ENCODE measurements around the gene NKD2. TPM values are rescaled to one million over a fixed set of nuclear protein-coding genes. Genes with fewer than 3 reads are reported as not detected.
A peak's percentile ranks its signal among the peaks of the same experiment; 100 is the strongest.

NKD2 gene
- total RNA-seq, 1 experiment from 2014 or later: 12.8 TPM

DNA sequence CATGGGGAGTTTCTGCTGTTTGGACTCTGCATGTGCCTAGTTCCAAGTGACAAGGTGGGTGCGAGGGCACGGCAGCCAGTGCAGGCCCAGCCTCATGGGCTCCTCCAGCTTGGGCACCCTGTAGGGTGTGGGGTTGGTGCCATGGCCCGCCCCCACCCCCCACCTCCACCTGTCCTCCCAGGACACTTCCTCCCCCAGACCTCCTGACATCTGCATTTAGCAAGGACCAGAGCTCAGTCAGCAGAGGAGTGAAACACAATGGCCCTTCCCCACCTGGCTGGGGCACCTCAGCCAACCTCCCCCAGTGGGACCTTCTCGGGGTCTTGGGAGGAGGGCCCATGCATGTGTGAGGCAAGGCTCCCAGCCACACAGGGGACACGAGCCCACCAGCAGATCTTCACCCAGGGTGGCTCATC lies 1.9 kb upstream of the NKD2 start:
- TF ChIP-seq E2F1 (CRISPR knock-in tag; IDR thresholded peaks at IDR 0.05) (no peak), JAZF1 (CRISPR knock-in tag; IDR thresholded peaks at IDR 0.05) (no peak), CREM (CRISPR knock-in tag; IDR thresholded peaks at IDR 0.05) (no peak), ARID4B (CRISPR knock-in tag; IDR thresholded peaks at IDR 0.05; ENCODE audit: borderline replicate concordance) (no peak), MXD4 (CRISPR knock-in tag; IDR thresholded peaks at IDR 0.05; ENCODE audit: borderline replicate concordance) (no peak), MYBL2 (CRISPR knock-in tag; IDR thresholded peaks at IDR 0.05) (no peak)
- H3K4me3 Mint-ChIP-seq: no peak overlapping the region
- ChIA-PET POLR2A (no interaction called here), CTCF (interaction anchor here (0.6 to 3.1 kb wide), 14 partner anchors 8 to 406 kb away, joined by 3 to 26 read pairs (median 4); no protein-coding TSS in a partner anchor)
- ATAC-seq (no peak), DNase-seq (ENCODE audit: low spot score) (peak; percentile 7)
- H3K27ac Mint-ChIP-seq: no peak overlapping the region
- peaks cover 66% of the 10 kb centered on the region for H3K27me3 Mint-ChIP-seq (ENCODE audit: low read depth)
- H3K9me3 Mint-ChIP-seq: no peaks in the 10 kb centered on the region
- H3K36me3 Mint-ChIP-seq: no peaks in the 10 kb centered on the region
- peaks cover 30% of the 10 kb centered on the region for H3K4me1 Mint-ChIP-seq

DNA sequence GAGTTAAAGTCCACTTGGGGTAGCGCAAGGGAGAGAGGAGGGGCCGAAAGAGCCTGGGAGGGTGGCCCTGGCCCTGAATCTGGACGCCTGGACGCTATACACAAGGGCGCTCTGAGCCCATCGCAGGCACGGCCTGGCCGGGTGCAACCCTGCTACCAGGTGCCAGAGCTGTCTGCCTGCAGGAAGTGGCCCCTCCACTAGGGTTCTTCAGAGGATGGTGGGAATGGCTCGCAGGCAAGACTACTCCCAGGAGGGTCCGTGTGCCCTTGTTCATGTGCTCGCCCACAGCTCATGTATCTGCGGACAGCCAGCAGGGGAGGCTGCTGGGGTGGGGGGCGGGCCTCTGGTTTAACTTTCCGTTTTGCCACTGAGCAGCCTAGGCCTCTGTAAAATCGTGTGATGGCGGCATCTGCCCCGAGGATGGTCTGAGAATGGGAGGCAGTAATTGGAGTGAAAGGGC lies 1.4 kb upstream of the NKD2 start:
- Mint-ChIP-seq H3K4me1 (peaks cover 30% of the 10 kb centered on the region), H3K27ac (no peak overlapping the region), H3K9me3 (no peaks in the 10 kb centered on the region), H3K4me3 (peak overlapping the region; percentile 54), H3K27me3 (ENCODE audit: low read depth) (peaks cover 66% of the 10 kb centered on the region), H3K36me3 (no peaks in the 10 kb centered on the region)
- ATAC-seq: no peak
- TF ChIP-seq, protein P1, sequence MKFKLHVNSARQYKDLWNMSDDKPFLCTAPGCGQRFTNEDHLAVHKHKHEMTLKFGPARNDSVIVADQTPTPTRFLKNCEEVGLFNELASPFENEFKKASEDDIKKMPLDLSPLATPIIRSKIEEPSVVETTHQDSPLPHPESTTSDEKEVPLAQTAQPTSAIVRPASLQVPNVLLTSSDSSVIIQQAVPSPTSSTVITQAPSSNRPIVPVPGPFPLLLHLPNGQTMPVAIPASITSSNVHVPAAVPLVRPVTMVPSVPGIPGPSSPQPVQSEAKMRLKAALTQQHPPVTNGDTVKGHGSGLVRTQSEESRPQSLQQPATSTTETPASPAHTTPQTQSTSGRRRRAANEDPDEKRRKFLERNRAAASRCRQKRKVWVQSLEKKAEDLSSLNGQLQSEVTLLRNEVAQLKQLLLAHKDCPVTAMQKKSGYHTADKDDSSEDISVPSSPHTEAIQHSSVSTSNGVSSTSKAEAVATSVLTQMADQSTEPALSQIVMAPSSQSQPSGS (CRISPR knock-in tag; IDR thresholded peaks at IDR 0.05; ENCODE audit: borderline replicate concordance, low read depth): no peak
- TF ChIP-seq ETV6 (CRISPR knock-in tag; IDR thresholded peaks at IDR 0.05) (no peak), ERG (CRISPR knock-in tag; IDR thresholded peaks at IDR 0.05) (no peak), ZNF219 (CRISPR knock-in tag; IDR thresholded peaks at IDR 0.05; ENCODE audit: borderline replicate concordance) (no peak), ATF1 (CRISPR knock-in tag; IDR thresholded peaks at IDR 0.05) (no peak), RORB (CRISPR knock-in tag; IDR thresholded peaks at IDR 0.05) (no peak), TEAD1 (CRISPR knock-in tag; IDR thresholded peaks at IDR 0.05) (no peak), SMAD3 (CRISPR knock-in tag; IDR thresholded peaks at IDR 0.05; ENCODE audit: borderline replicate concordance) (no peak), GTF2I (CRISPR knock-in tag; conservative IDR thresholded peaks at IDR 0.05) (no peak), ZNF138 (CRISPR knock-in tag; conservative IDR thresholded peaks at IDR 0.05) (no peak), ZNF416 (CRISPR knock-in tag; IDR thresholded peaks at IDR 0.05) (no peak), FOXJ3 (CRISPR knock-in tag; IDR thresholded peaks at IDR 0.05; ENCODE audit: borderline replicate concordance) (no peak)
- POLR2A ChIA-PET: no interaction called here
- CTCF ChIA-PET: interaction anchor here (0.5 to 4.6 kb wide), 18 partner anchors 9 to 406 kb away, joined by 3 to 38 read pairs (median 4); no protein-coding TSS in a partner anchor
- DNase-seq (ENCODE audit: low spot score): peak; percentile 14

Data from WTC11 (cell line).